NCI-H2196 (cell line): ENCODE measurements around the gene LYZL1.
"Not testable (repeated sequence)": the region's sequence is repeated elsewhere in the genome, so short reads cannot be mapped to it uniquely, and the experiment has no call there.

ENCODE experiments used
- DNase-seq: peaks from one replicate; lab custom pipeline; 2025; ENCODE audit not compliant: unreplicated experiment; lab: John Stamatoyannopoulos, UW

LYZL1 gene

DNA sequence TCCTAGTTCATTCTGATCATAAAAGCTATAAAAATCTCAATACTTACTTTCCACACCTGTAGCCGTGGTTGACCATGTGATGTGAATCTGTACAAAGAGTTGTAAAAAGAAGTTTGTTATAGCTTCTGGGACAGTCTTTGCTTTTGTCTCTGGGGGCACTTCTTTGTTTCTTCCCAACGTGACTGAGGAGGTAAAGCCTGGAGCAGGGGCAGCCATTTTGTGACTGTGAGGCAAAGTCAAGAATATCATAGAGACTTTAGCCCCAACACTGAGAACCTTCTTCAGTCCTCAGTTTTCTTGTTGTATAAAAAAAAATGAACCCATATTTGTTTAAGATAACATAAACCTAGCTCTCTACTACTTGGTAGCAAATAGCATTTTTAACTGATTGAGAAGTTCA is 29.4 kb upstream of the LYZL1 start:
- DNase-seq: no peak

DNA sequence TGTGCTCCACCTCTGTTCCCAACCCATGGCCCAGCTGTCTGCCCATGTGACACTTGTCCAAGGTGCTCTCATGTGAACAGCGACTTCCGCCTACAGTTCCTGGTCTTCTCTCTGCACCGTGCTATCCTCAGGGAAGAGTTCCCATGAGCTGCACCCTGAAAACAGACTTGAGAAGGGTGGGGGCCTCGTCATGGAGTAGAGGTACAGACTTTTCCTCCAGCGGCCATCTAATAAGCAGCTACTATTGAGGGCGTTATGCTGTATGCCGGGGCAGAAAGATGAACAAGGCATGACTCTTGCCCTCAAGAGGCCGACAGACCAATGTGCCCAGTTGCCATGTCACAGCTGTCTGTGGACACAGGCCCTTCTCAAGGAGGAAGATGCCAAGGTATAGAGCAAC is 25.4 kb upstream of the LYZL1 start:
- DNase-seq: no peak

DNA sequence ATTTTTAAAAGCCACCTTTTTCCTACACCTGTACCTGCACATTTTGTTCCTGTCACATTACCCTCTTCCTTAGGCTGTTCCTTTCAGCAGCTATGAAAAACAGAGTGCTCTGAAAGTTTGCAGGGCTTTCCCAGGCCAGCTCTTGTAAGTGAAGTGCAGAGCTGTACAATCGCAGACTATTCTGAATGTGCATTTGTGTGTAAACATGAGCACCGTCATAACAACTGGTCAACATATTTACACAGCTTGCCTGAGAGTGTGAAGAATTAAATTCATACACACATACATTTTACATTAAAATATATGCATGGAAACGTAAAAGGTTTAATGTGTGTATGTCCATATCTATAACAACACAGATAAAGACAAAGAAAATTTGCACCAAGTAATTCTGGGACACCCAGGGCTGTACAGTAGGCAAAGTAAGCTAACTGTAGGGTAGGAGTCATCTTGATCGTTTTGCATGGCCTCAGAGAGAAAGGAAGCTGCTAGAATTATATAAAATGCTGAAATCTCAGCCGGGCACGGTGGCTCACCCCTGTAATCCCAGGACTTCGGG is 23.6 kb upstream of the LYZL1 start:
- no peak for DNase-seq

DNA sequence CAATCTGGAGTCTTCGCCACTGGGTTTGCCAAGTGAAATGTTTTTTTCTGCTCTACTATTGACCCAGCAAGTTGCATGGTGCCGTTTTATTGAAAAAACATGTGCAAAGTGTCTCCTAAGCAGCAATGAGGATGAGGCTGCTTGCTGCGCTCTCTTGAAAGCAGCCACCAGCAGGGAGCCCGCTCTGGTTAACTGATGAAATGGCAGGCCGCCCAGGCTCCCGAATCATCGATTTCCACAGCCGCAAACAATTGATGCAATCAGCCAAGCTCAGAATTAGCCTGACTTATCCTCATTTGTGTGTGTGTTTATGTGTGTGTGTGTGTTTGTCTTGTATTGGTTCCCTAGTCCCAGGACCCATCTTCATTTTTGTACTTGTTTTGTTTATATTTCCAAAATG is 22.2 kb upstream of the LYZL1 start:
- no peak for DNase-seq

DNA sequence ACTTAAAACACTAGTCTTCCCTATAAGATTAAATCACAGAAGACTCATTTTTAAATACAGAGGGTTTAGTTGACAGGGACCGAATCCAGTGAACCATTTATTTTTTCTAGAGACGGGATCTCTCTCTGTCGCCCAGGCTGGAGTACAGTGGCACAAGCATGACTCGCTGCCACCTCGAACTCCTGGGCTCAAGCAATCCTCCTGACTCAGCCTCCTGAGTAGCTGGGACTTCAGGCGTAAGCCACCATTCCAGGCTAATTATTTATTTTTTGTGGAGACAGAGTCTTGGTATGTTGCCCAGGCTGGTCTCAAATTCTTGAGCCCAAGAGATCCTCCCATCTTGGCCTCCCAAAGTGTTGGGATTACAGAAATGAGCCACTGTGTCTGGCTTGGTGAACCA is 20.9 kb upstream of the LYZL1 start:
- DNase-seq: no peak

DNA sequence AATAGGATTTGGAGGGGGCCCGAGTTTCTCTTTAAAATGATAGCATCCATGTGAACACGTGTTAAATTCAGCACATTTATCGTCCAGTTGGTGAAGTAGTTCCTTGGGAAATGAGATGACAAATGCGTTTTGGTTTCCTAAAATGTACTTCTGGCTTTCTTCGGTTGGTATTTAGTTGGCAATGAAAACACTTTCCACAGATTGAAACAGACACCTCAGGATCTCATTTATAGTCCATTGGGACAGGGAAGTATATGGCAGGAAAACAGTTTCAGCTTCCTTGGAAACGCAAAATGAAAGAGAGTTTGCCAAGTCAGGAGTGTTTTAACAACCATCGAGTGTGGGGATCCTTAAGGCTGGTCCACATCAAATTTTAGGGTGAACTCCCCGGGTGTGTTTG is 19.4 kb upstream of the LYZL1 start:
- no peak for DNase-seq

DNA sequence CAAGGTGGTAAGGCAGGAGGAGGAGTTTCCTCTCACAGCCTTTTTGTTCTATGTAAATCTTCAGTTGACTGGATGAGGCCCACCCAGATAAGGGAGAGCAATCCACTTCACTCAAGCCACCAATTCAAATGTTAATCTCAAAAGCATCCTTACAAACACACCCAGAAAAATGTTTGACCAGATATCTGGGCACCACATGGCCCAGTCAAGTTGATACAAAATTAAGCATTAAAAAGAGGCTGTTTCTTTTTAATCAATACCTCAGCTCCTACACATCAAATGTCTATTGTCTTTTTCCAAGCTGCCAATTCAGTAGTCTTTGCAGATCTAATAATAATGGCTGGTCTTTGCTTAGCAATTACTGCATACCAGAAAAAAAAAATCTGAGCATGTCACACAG is 18.0 kb upstream of the LYZL1 start:
- DNase-seq: no peak

DNA sequence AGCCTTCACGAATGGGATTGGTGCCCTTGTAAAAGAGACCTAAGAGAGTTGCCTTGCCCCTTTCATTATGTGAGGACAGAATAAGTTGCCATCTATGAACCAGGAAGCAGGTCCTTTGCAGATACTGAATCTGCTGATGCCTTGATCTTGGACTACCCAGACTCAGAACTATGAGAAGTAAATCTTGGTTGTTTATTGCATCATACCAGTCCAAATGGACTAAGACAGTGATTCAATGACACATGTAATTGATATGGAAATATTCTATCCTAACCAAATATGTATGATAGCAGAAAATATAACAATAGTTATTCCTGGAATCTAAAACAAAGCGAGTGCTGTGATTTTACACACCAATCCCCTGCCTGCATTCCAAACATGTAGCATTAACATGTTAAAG is 17.0 kb upstream of the LYZL1 start:
- DNase-seq: no peak

DNA sequence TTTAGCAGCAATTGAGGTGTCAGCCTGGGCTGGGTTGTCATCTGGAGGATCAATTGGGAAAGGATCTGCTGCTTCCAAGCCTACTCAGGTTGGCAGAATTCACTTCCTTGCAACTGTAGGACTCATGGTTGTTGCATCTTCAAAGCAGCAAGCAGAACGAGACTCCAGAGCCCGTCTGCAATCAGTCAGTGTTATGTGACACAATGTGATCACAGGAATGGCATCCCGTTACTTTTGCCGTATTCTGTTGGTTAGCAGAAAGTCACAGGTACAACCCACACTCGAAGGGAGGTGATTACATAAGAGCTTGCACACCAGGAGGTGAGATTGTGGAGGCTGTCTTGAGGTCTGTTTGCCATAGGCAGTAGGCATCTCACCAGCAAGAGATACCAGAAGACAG is 15.4 kb upstream of the LYZL1 start:
- DNase-seq: no peak

DNA sequence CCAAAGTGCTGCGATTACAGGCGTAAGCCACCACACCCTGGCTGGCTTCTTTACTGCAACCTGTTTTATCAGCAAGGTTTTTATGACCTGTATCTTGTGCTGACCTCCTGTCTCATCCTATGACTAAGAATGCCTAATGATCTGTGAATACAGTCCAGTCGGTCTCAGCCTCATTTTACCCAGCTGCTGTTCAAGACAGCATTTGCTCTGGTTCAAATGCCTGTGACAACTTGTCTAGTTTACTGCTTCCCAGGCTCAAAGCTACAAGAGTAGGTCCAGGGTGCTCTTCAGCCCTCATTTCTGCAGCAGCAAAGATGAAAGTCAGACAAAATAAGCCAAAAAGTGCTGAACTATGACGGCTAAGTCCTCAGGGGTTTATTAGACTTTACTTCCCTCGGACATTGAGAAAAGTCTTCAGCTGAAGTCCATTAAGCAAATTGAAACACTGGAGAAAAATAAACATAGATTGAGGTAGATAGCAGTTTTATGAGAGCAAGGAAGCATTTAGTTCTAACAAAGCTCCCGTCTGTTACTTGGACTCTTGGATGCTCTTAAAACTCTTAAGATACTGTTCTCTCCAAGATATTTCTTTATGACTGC is 12.5 kb upstream of the LYZL1 start:
- DNase-seq: no peak

DNA sequence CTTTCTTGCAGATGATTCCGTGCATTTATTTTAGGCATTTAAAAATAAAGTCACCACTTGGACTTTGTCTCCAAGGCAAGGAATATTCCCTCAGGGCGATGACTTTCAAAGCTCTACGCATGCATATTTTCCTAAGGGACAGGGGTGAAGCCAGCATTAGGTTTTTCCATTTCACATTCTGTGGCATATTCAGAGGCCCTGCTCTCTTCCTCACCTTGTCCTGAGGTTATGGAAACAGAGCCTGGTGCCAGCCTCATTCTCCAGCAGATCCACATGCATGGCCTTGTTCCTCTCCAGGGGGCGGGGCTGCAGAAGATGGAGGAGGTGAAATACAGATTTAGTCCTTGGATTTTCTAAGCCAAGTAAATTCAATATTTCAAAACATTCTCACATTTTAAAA is 11.6 kb upstream of the LYZL1 start:
- no peak for DNase-seq

DNA sequence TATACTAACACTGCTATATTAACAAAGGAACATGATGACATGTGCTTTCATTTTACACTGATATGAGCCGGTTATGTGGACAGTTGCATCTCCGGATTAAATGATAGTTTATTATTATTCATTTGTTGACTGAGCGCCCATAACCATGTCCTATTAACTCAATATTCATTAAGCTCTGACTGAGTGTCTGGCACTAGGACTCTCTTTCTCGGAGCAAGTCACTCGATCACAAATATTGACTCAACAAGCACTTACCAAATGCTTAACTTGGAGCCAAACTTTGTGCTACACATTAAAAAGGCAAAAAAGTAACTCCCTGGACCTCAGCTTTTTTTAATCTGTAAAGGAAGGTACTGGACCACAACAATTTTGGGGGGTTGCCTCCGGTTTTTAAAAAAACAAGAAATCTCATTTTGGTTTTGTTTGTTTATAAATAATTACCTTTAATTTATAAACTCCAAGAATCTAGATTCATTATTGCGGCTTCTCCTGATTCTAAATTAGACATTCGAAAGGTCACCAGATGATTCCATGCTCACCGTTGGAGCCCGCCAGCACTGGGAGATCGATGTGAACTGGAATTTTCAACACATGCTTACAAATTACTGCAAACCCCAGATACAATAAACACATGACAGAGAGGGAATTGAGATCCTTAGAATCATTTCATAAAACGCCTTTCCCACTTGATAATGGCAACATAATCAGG is 8.9 kb upstream of the LYZL1 start:
- DNase-seq: no peak

DNA sequence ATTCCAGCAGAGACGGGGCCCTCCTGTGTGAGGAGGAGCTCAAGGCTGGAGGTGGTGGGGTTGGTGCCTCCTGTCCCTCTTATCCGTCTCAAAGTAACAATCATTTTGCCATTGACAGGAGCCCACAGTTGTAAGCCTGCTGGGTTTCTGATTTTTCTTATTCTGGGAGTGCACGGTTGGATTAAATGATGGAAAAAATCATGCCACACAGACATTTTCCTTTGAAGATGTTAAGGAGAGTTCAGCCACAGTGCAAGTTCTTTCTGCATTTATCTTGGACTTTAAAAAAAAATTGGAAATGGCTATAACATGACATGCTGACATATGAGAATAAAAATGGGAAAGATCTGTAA is 8.4 kb upstream of the LYZL1 start:
- no peak for DNase-seq

DNA sequence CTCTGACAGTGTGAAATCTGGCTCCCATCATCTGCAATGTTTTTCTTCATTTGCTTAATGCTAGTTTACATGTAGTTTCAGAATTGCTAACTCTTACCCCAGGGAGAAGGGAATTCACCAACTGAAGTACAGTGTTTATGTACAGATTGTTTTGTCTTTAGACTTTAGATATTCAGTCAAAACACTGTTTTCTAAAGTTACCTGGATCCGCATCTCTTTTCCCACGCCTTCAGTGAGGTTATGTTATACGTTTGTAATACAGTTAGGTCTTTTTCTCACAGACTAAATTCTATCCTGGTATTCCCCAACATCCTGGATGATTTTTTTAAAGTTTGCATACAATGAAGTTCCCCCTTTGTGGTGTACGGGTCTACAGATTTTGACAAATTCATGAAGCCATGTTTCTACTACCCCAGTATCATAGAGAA is 3.2 kb upstream of the LYZL1 start:
- no peak for DNase-seq

DNA sequence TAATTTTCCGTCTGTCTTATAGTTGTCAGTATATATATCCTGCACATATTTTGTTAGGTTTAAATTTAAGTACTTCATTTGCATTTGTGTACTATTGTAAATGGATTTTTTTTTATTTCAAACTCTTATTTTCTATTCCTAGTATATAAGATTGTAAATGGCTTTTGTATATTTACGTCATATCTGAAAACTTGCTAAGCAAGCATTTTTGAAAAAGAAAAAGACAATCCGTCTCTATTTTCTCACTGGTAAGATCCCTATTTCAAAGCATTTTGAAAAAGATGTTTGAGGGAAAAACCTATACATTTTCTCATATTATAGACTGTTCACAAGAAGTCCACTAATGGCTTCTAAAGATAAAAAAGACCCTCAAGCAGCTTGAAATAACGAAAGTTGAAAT is 1.2 kb upstream of the LYZL1 start:
- no peak for DNase-seq

DNA sequence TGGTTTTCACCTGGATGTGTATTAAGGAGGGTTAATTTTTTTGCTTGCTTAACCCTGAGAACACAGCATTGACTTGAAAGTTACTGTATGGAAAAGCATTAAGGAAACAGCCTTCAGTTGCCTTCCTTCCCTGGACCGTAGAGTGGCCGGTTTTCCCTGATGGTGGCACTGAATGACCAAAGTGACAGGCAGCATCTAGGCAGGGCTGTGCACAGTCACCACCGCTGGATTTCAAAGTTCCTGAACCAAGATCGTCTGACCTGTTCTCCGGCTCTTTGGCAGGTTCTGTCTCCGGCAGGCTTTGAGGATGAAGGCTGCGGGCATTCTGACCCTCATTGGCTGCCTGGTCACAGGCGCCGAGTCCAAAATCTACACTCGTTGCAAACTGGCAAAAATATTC is 2.7 kb downstream of the LYZL1 start:
- DNase-seq: not testable (repeated sequence)

DNA sequence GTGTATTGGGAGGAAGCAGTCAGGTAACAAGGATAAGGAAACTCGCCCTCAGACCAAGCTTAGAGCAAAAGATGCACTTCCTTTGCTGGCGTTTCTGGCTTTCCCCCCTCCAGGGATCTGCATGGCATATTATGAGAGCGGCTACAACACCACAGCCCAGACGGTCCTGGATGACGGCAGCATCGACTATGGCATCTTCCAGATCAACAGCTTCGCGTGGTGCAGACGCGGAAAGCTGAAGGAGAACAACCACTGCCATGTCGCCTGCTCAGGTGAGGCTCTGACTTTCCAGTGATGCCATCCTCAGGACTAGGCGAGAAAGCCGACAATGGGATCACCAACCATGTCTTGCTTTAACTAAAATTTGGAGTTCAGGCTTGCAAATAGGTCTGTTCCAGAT is 3.5 kb downstream of the LYZL1 start:
- not testable (repeated sequence) for DNase-seq

DNA sequence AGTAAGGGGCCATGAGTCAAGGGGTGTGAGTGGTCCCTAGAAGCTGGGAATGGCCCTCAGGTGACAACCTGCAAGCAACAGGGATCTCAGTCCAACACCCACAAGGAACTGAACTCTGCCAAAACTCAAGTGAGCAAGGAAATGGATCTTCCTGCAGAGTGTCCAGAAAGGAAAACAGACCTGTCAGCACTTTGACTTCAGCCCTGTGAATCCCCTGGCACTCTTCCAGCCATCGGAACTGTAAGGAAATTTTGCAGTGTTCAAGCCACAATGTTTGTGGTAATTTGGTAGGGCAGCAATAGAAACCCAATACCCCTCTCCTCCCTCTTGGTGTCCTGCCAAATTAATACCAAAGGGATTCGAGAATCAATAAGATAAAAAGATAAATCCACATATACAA is 6.9 kb downstream of the LYZL1 start:
- DNase-seq: peak; percentile 0

DNA sequence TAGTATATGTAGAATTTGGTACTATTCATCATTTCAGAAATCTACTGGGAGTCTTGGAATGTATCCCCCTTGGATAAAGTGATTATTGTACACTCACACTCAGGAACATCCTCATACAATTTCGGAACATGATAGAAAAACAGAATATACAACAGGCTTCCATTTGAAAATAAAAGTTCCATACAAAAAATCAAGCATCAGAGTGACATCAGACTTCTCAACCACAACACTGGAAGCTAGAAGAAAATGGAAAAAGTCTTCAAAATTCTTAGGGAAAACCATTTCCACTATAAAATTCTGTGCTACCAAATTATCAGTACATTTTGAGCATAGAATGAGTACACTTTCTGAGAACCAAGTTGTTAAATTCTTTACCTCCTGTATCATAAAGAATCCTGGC is 8.8 kb downstream of the LYZL1 start:
- no peak for DNase-seq

DNA sequence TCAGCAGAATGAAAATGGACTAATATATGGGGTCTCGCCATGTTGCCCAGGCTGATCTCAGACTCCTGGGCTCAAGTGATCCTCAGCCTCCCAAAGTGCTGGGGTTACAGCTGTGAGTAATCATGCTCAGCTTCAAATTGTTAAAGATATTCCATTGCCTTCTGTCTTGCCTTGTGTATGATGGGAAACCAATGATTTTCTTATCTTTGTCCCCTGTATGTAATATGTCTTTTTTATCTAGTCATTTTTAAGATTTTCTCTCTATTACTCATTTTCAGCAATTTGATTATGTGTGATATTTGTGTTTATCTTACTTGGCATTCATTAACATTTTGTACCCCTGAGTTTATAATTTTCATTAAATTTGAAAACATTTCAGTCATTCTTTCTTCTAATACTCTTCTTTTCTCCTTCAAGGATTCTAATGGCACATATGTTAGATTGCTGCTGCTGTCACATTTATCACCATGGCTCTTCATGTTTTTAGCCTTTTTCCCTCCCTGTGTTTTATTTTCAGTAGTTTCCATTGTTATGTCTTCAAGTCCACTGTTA is 12.6 kb downstream of the LYZL1 start:
- DNase-seq: no peak

DNA sequence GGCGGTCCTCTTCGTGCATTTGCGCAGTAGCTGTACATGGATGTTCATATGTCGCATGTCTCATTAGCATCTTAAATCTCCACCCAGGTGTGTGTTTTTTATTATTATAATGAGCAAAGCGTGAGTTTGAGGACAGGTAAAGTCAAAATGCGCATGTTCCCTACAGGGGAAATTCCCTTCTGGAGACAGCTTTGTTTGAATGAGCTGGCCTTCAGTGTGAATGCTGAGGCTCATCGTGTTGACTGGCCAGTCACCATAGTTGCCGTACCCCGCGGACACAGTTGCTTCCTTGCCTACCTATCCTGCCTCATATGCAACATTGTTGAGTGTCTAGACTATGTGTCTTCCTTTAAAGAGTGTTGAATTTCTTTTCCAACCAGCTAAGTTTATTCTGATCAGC is 13.6 kb downstream of the LYZL1 start:
- DNase-seq: no peak

DNA sequence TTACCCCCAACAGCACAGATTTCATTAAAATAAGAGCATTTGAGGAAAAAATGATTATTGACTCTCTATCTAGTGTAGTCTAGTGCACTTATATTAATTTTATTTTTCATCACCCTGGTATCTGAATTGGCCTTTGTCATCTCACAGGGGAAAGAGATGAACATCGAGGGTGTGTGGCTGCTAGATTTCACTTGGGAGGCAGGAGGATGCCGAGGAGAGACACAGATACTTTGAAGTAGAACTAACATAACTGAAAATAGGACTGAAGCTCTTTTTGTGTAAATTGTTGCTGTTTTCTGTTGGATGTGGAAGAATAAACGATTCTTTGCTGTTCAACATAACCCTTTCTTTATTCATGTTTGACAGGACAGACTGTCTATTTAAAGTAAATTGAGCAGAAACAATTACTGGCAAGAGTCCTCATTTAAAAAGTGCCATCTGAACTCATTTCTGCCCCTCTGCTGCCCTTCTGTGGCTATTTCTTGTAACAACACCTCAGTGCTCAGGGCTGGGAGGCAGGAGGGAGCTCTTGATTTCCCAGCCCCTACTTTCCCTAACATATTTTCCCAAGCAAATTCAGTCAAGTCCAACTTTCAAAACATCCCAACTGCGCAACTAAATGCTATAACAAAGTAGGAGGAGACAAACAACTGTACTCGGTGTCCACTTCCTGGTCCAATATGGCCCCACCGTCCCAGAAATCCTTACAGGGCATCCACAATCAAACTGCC is 15.6 kb downstream of the LYZL1 start:
- peak; percentile 52 for DNase-seq
